GM13976 (cell line): ENCODE data around the gene RASA3.

ENCODE experiments used
- DNase-seq: peaks from one replicate; pipeline ENCODE4 v3.0.0; 2012; ENCODE audit warnings: low spot score
- CTCF ChIP-seq: IDR thresholded peaks from 2 replicates; pipeline ENCODE4 v1.5.1; 2012; ENCODE audit warnings: borderline replicate concordance, mild to moderate bottlenecking; ENCODE audit not compliant: insufficient read depth; ENCODE audit errors: extremely low read depth, missing control alignments, control extremely low read depth
- in situ Hi-C: fragments of 300-500 bp; cut with MboI; formaldehyde crosslinking; loops from one replicate; pipeline ENCODE4 v1.12.0; 2022; ENCODE audit warnings: low sequenced_read_pairs, mixed read lengths, inconsistent platforms; ENCODE audit not compliant: unreplicated experiment

Gene RASA3

GRCh38 chr13:114092468-114092867, 40.0 kb downstream of the RASA3 start:
- no peak for TF ChIP-seq CTCF
- no peak for DNase-seq
- in situ Hi-C loops: no loop called here

DNA sequence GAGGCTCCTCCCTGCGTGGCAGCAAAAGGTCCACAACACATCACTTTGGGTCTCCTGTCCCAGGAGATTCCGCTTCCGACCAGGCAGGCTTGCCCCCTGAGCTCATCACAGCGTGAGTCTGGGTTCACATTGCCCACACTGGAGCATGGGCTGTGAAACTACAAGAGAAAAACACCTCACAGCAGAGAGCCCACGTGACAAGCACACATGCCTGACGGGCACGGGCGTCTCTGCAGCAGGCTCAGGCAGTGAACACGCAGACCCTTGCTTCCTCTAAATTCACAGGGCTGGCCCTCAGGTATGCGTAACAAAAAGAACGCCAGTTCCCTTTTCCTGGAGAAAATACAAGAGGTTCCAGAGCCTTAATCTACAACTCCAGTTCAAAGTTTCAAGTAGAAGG, 41.9 kb downstream of the RASA3 start:
- no peak for DNase-seq
- in situ Hi-C loops: no loop called here
- TF ChIP-seq CTCF: no peak

DNA sequence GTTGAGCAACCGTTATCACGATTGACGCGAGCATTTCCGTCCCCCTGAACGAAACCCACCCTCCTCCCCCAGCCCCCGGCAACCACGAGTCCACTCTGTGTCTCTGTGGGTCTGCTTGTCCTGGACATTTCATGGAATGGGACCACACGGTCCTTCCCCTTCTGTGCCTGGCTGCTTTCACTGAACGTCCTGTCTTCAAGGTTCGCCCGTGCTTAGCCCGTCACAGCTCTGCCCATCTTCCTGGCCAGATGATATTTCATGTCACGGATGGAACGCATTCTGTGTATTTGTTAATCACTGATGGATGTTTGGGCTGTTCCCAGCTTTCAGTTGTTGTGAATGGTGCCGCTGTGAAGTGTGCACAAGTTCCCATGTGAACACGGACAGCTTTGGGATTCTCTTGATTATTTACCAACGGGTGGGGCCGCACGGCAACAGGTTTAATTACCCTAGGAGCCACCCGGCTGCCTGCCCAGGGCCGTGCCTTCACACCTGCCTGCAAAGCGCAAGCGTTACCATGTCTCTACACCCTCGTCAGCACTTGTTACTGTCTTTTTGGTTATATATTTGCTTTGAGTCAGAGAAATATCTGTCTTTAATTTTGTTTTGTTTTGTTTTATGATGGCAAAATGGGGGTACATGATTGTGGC, 42.5 kb downstream of the RASA3 start:
- in situ Hi-C loops: no loop called here
- TF ChIP-seq CTCF: no peak
- no peak for DNase-seq

GRCh38 chr13:114089341-114089740, 43.1 kb downstream of the RASA3 start:
- TF ChIP-seq CTCF: no peak
- DNase-seq: no peak
- in situ Hi-C loops: no loop called here

- in situ Hi-C loops: no loop called here
- no peak for TF ChIP-seq CTCF
- DNase-seq: no peak
These were observed 43.6 kb downstream of the RASA3 start for GRCh38 chr13:114088863-114089262.

- no peak for TF ChIP-seq CTCF
- DNase-seq: no peak
- in situ Hi-C loops: no loop called here
These were observed 44.2 kb downstream of the RASA3 start for GRCh38 chr13:114088234-114088633.

DNA sequence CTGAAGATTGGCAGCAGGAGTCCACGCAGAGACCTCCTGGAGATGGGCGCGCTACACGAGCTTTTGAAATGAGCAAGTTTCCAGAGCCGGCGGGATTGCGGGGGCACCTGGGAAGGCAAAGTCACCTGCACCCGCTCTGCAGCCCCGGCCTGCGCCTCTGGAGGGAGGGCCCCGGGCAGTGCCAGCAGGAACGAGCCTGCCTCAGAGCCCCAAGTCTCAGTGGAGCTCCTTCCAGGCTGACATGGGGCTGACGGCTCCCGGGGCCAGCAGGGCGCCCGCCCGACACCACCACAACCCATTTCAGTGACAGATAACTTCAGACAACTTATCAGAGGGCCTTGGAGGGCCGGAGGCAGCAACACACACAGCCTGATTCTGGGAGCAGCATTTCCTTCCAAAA, 45.0 kb downstream of the RASA3 start:
- TF ChIP-seq CTCF: no peak
- in situ Hi-C loops: no loop called here
- DNase-seq: no peak
